Stimulated activated CD4-positive, alpha-beta T cell treated with anti-CD3 and anti-CD28 coated beads, Interleukin-2, amount 100 ng/mL, for 48 hours (primary cell): ENCODE results near the gene ZNF106.

Experiments
- DNase-seq, 2 donors: peaks; one replicate each; pipeline ENCODE4 v3.0.0-alpha.2; 2020

ZNF106 gene

GRCh38 chr15:42490671-42491538, at the start of gene ZNF106:
Gene ZNF106, minus strand, starts transcription at chr15:42491141. Its CDS starts 18,852 bp downstream, at chr15:42472289.
- DNase-seq, result peak; percentile 76 to 79

GRCh38 chr15:42533246-42533645, 42.3 kb upstream of the ZNF106 start:
- DNase-seq, result no peak

GRCh38 chr15:42528970-42529369, 38.0 kb upstream of the ZNF106 start:
- DNase-seq, result no peak

GRCh38 chr15:42523331-42523730, 32.4 kb upstream of the ZNF106 start:
- DNase-seq, result no peak

GRCh38 chr15:42511007-42511391, 20.1 kb upstream of the ZNF106 start:
- no peak for DNase-seq

- DNase-seq, result no peak
Observed at GRCh38 chr15:42510258-42511006, 19.5 kb upstream of the ZNF106 start.

- no peak for DNase-seq
Observed at GRCh38 chr15:42508263-42508690, 17.3 kb upstream of the ZNF106 start.

- no peak for DNase-seq
Observed at GRCh38 chr15:42507514-42507913, 16.6 kb upstream of the ZNF106 start.

- no peak for DNase-seq
Observed at GRCh38 chr15:42504631-42505030, 13.7 kb upstream of the ZNF106 start.

- DNase-seq, result no peak
Observed at GRCh38 chr15:42503825-42504224, 12.9 kb upstream of the ZNF106 start.

GRCh38 chr15:42502477-42502876, 11.5 kb upstream of the ZNF106 start:
- DNase-seq, result no peak

GRCh38 chr15:42499858-42500609, 9.1 kb upstream of the ZNF106 start:
- no peak for DNase-seq

- no peak for DNase-seq
Observed at GRCh38 chr15:42498212-42499068, 7.5 kb upstream of the ZNF106 start.

- DNase-seq, result peak; percentile 69 to 73
Observed at GRCh38 chr15:42495361-42496212, 4.6 kb upstream of the ZNF106 start, which contains the start of gene SNAP23. Gene SNAP23, plus strand, starts transcription at chr15:42495634. Its CDS starts 16,213 bp downstream, at chr15:42511847.

- DNase-seq, result no peak
Observed at GRCh38 chr15:42494998-42495360, 4.0 kb upstream of the ZNF106 start.

GRCh38 chr15:42493679-42494078, 2.7 kb upstream of the ZNF106 start:
- DNase-seq, result no peak

- DNase-seq, result no peak
Observed at GRCh38 chr15:42491539-42492225, 741 bp upstream of the ZNF106 start.

GRCh38 chr15:42490291-42490670, 660 bp downstream of the ZNF106 start:
- no peak for DNase-seq

GRCh38 chr15:42483677-42484076, 7.3 kb downstream of the ZNF106 start:
- DNase-seq, result no peak

- no peak for DNase-seq
Observed at GRCh38 chr15:42482701-42483100, 8.2 kb downstream of the ZNF106 start.

- DNase-seq, result no peak
Observed at GRCh38 chr15:42474827-42475226, 16.1 kb downstream of the ZNF106 start.
